Caco-2 (cell line): ENCODE data around the gene RTN4RL1. TPM values are rescaled to one million over a fixed set of nuclear protein-coding genes. Genes with fewer than 3 reads are reported as not detected.

ENCODE experiments used
- BruUV-seq: library from RNA; stranded (reverse); fragments of 400-500 nt; replicated peaks from 2 replicates; lab custom pipeline; 2021; lab: Mats Ljungman, UMichigan
- CTCF ChIA-PET: fragments of 300-600 bp; sonication (Branson Sonifier 250); formaldehyde crosslinking; loops from one replicate; lab custom pipeline; 2022; ENCODE audit warnings: antibody characterized with exemption; lab: Charles Lee
- POLR2A ChIA-PET: fragments of 300-600 bp; sonication (Branson Sonifier 250); formaldehyde crosslinking; loops from one replicate; lab custom pipeline; 2022; ENCODE audit warnings: antibody characterized with exemption; lab: Charles Lee
- DNase-seq, 2 experiments: peaks; one replicate each; pipeline versions ENCODE4 v3.0.0 to v3.0.0-alpha.2; 2020 to 2022
- H3K27me3 ChIP-seq: replicated peaks from 2 replicates; pipeline ENCODE4 v1.6.0; 2011; ENCODE audit warnings: low read length; ENCODE audit not compliant: control insufficient read depth, insufficient read depth
- H3K36me3 ChIP-seq: 2 replicates; pipeline ENCODE4 v1.5.1; 2011; ENCODE audit warnings: low read length; ENCODE audit not compliant: control insufficient read depth, insufficient read depth
- H3K4me1 ChIP-seq: fragments of 250-450 bp; sonication (Bioruptor Pico); 2 replicates; pipeline ENCODE4 v1.5.1; 2020; ENCODE audit warnings: mild to moderate bottlenecking
- H3K4me3 ChIP-seq: 2 replicates; pipeline ENCODE4 v1.5.1; 2011; ENCODE audit warnings: low read depth, mild to moderate bottlenecking, control low read depth, low read length
- H3K9me3 ChIP-seq: fragments of 250-450 bp; sonication (Bioruptor Pico); 2 replicates; pipeline ENCODE4 v1.5.1; 2020; ENCODE audit warnings: mild to moderate bottlenecking, moderate library complexity
- H3K27ac Mint-ChIP-seq: one replicate; pipeline ENCODE4 v1.8.0; 2022; ENCODE audit warnings: mixed read lengths; ENCODE audit not compliant: unreplicated experiment
- H3K27me3 Mint-ChIP-seq: one replicate; pipeline ENCODE4 v1.8.0; 2022; ENCODE audit warnings: mixed read lengths; ENCODE audit not compliant: insufficient read depth, unreplicated experiment
- H3K36me3 Mint-ChIP-seq: one replicate; pipeline ENCODE4 v1.8.0; 2022; ENCODE audit warnings: mild to moderate bottlenecking, mixed read lengths; ENCODE audit not compliant: insufficient read depth, unreplicated experiment
- H3K4me1 Mint-ChIP-seq: one replicate; pipeline ENCODE4 v1.8.0; 2022; ENCODE audit warnings: low read depth, mixed read lengths; ENCODE audit not compliant: unreplicated experiment
- H3K4me3 Mint-ChIP-seq: one replicate; pipeline ENCODE4 v1.8.0; 2022; ENCODE audit warnings: mild to moderate bottlenecking, moderate library complexity, mixed read lengths; ENCODE audit not compliant: unreplicated experiment
- H3K9me3 Mint-ChIP-seq: one replicate; pipeline ENCODE4 v1.8.0; 2022; ENCODE audit warnings: mixed read lengths; ENCODE audit not compliant: unreplicated experiment
- CTCF ChIP-seq, 2 experiments: fragments of 200-600 bp in 1 of 2; IDR thresholded peaks; 1 replicate in 1 of 2; 2 replicates in 1 of 2; pipeline versions ENCODE4 v1.5.1 to v1.8.0; 2011 to 2022; ENCODE audit warnings: antibody characterized with exemption in 1 of 2, control low read depth in 1 of 2, inconsistent platforms in 1 of 2, low read depth in 1 of 2, low read length in 1 of 2, mild to moderate bottlenecking in 1 of 2, moderate library complexity in 1 of 2; ENCODE audit not compliant: insufficient read depth in 1 of 2, severe bottlenecking in 1 of 2, unreplicated experiment in 1 of 2
- intact Hi-C: fragments of 100-400 bp; cut with micrococcal nuclease; formaldehyde crosslinking; loops from one replicate; pipeline ENCODE4 v1.10.0; 2022; ENCODE audit not compliant: unreplicated experiment
- total RNA-seq: library from RNA; stranded (reverse); gene quantifications from 2 replicates; pipeline ENCODE4 v1.2.3, GENCODE V29; 2022

RTN4RL1 gene
- total RNA-seq, 1 experiment from 2014 or later, result 0.54 TPM

GRCh38 chr17:2002767-2003329, 22.3 kb downstream of the RTN4RL1 start:
- intact Hi-C loops, result no loop called here
- Histone ChIP-seq H3K36me3 (no peaks in the 10 kb centered on the region), H3K4me1 (peaks cover 22% of the 10 kb centered on the region), H3K27me3 (no peaks in the 10 kb centered on the region), H3K4me3 (no peak overlapping the region), H3K9me3 (no peaks in the 10 kb centered on the region)
- H3K4me3 Mint-ChIP-seq, result no peak overlapping the region
- H3K36me3 Mint-ChIP-seq, result peaks cover 6% of the 10 kb centered on the region
- H3K4me1 Mint-ChIP-seq, result peaks cover 14% of the 10 kb centered on the region
- peak overlapping the region; percentile 70 for H3K27ac Mint-ChIP-seq
- DNase-seq, result no peak
- ChIA-PET CTCF (interaction anchor here (1.0 kb wide), 1 partner anchor 94 kb away, joined by 4 read pairs; no protein-coding TSS in a partner anchor), POLR2A (no interaction called here)
- TF ChIP-seq CTCF (IDR thresholded peaks at IDR 0.05; ENCODE audit: insufficient read depth in 1 of 2, low read depth in 1 of 2, low read length in 1 of 2, severe bottlenecking in 1 of 2, unreplicated experiment in 1 of 2), result no peak
- no peaks in the 10 kb centered on the region for H3K27me3 Mint-ChIP-seq
- no peaks in the 10 kb centered on the region for H3K9me3 Mint-ChIP-seq
- BruUV-seq, result no TSS peak

- peak overlapping the region; percentile 83 for H3K27ac Mint-ChIP-seq
- no peaks in the 10 kb centered on the region for H3K27me3 Mint-ChIP-seq
- H3K9me3 ChIP-seq, result no peaks in the 10 kb centered on the region
- ChIA-PET CTCF (interaction anchor here (0.6 to 0.8 kb wide), 2 partner anchors 10 to 90 kb away, joined by 3 to 4 read pairs; no protein-coding TSS in a partner anchor), POLR2A (no interaction called here)
- H3K4me1 ChIP-seq, result peaks cover 53% of the 10 kb centered on the region
- no TSS peak for BruUV-seq
- no peaks in the 10 kb centered on the region for H3K9me3 Mint-ChIP-seq
- H3K4me3 ChIP-seq, result no peak overlapping the region
- peak overlapping the region; percentile 50 for H3K4me3 Mint-ChIP-seq
- no peaks in the 10 kb centered on the region for H3K27me3 ChIP-seq
- DNase-seq, result no peak
- no peaks in the 10 kb centered on the region for H3K36me3 ChIP-seq
- H3K36me3 Mint-ChIP-seq, result no peaks in the 10 kb centered on the region
- peaks cover 40% of the 10 kb centered on the region for H3K4me1 Mint-ChIP-seq
- intact Hi-C loops, result no loop called here
- no peak for TF ChIP-seq CTCF (IDR thresholded peaks at IDR 0.05; ENCODE audit: insufficient read depth in 1 of 2, low read depth in 1 of 2, low read length in 1 of 2, severe bottlenecking in 1 of 2, unreplicated experiment in 1 of 2)
These were observed 25.4 kb downstream of the RTN4RL1 start for GRCh38 chr17:1999557-2000251.

- ChIA-PET CTCF (interaction anchor here (0.6 to 0.7 kb wide), 3 partner anchors 25 to 81 kb away, joined by 3 to 4 read pairs (median 3); no protein-coding TSS in a partner anchor), POLR2A (interaction anchor here (0.7 kb wide), 2 partner anchors 117 to 128 kb away, joined by 3 to 4 read pairs; no protein-coding TSS in a partner anchor)
- intact Hi-C loops, result no loop called here
- no TSS peak for BruUV-seq
- no peaks in the 10 kb centered on the region for H3K36me3 ChIP-seq
- peak overlapping the region; percentile 58 for H3K4me3 Mint-ChIP-seq
- no peaks in the 10 kb centered on the region for H3K36me3 Mint-ChIP-seq
- peaks cover 40% of the 10 kb centered on the region for H3K4me1 Mint-ChIP-seq
- no peaks in the 10 kb centered on the region for H3K27me3 ChIP-seq
- TF ChIP-seq CTCF (IDR thresholded peaks at IDR 0.05; ENCODE audit: insufficient read depth in 1 of 2, low read depth in 1 of 2, low read length in 1 of 2, severe bottlenecking in 1 of 2, unreplicated experiment in 1 of 2), result no peak
- no peaks in the 10 kb centered on the region for H3K9me3 ChIP-seq
- peak overlapping the region; percentile 19; the same call in 1 of the 2 replicates for H3K4me3 ChIP-seq
- peak overlapping the region; percentile 79 for H3K27ac Mint-ChIP-seq
- H3K27me3 Mint-ChIP-seq, result no peaks in the 10 kb centered on the region
- H3K9me3 Mint-ChIP-seq, result no peaks in the 10 kb centered on the region
- peaks cover 59% of the 10 kb centered on the region for H3K4me1 ChIP-seq
- DNase-seq, result peak; percentile 79 to 87
These were observed 27.0 kb downstream of the RTN4RL1 start for GRCh38 chr17:1997927-1998742.
